GM12873 (cell line): ENCODE measurements around the gene CD44.

ENCODE experiments used
- CTCF ChIP-seq: IDR thresholded peaks from 2 replicates; pipeline ENCODE4 v1.5.1; 2012; ENCODE audit warnings: low read depth, mild to moderate bottlenecking, moderate library complexity, low read length, control low read depth; ENCODE audit not compliant: insufficient read depth; ENCODE audit errors: missing control alignments

CD44 gene

DNA sequence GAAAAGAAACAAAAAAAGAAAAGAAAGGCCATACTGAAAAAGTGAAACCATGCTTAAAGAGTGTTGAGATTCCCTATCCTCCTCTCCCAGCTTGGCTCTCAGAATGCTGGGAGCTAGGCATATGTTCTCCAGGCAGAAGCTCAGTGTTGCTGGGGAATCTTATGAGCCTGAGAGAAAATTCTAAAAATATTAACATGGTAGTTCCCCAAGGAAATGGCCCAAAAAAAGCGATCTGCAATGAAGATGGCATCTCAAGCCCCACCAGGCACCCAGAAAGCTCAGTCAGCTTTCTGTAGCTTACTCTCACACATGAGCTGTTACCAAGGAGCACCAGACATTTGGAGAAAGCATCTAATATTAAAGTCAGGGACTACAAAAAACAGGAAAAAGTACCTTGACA is 94.5 kb downstream of the CD44 start:
- no peak for TF ChIP-seq CTCF

DNA sequence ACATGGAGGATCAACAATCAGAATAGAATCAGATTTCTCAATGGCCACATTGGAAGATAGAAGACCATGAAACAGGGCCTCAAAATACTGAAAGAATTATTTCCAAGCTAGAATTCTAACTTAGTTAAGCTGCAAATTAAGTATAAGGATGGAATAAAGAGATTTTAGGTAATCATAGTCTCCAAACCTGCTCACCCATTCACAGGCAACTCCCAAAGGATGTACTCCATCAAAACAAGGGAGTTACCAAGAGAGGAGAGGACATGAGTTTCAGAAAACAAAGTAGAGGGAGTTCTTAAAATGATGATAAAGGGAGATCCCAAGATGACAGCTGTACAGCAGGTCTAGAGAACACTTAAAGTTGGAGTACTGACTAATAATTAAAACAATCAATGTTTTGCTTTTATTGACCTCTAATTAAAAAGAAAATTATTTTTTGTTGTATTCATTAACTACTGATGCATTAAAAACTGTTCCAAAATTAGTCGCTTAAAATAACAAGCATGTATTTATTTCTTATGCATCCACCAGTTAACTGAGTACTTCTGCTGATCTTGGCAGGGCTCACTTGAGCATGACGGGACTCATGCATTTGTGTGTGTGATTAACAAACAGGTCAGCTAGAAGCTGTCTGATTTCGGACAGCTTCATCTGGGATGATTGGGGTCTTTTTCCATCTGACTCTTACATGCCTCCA is 95.6 kb downstream of the CD44 start:
- no peak for TF ChIP-seq CTCF

DNA sequence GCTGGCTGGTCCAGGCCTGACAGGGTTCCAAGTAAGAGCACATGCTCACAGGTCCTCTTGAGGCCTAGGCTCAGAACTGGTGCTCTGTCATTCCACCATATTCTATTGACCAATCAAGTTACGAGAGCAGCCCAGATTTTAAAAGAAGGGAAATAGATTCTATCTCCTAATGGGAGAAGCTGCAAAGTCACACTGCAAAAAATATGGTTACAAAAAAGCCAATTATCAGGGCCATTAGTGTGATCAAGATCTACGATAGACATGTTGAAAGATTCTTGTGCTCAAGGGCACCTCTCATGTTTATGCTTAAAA is 96.1 kb downstream of the CD44 start:
- TF ChIP-seq CTCF, result no peak

GRCh38 chr11:35235498-35235897 is 96.5 kb downstream of the CD44 start:
- TF ChIP-seq CTCF, result no peak

DNA sequence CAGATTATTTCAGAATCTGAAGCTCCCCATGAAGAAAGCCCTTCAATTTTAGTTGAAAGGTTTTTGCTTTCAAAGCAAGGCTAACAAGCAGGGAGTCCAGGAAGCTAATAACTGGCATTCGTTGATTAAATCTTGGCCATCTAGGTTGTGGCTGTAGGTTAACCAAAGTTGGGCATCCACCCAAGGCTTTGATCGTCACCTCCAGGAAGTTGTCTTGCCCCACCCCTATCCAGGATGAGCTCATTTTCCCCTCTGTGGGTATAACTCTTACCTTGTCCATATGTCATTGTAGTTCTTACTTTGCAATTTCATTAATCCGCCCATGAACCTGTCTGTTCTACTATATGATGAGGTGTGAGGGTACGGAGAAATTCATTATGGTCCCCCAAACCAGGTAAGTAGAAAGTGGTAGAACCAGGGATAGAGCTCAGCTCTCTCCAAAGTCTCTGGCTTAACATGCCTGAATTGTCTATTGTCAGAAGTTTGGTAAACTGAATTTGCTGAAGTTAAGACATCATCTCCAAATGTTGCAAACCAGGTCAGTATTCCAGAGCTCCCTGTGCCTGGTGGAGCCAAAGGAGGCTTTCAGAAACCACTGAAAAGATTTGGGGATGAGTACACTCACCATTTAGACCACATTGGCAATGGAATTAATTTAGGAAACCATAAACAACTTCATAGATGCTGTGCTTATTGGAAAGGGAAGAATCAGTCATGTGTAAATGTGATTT is 97.1 kb downstream of the CD44 start:
- TF ChIP-seq CTCF, result no peak

DNA sequence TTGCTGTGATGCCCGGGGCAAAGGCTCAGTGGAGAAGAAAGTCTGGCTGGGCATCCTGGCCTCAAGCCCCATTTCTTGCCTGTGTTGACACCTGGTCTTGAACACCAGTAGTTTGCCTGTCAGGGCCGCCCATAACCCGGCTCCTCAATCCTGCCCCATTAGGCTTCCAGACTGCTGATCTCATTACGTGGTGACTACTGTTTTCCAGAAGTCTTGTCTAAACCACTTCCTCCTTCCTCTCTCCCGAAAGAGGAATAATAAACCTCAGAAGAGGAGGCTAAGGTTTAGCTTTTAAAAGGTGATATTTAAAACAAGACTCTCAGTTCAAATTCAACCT is 97.7 kb downstream of the CD44 start:
- no peak for TF ChIP-seq CTCF

- TF ChIP-seq CTCF, result no peak
Measured at GRCh38 chr11:35237351-35237750, 98.4 kb downstream of the CD44 start.
